SK-N-SH (cell line): Measurements from ENCODE around the gene AP3D1. TPM values are rescaled to one million over a fixed set of nuclear protein-coding genes. Genes with fewer than 3 reads are reported as not detected.

Experiments used
- CTCF ChIA-PET: fragments of 300-600, 350-600 bp; formaldehyde crosslinking; extraction: SDS; loops from one replicate; lab custom pipeline; 2021; lab: Yijun Ruan, JAX
- POLR2A ChIA-PET: fragments of 350-600 bp; sonication (Branson Sonifier 250); formaldehyde crosslinking; extraction: SDS; loops from one replicate; lab custom pipeline; 2020; ENCODE audit warnings: antibody characterized with exemption, inconsistent platforms; lab: Yijun Ruan, JAX
- DNase-seq: peaks from one replicate; pipeline ENCODE4 v3.0.0; 2012
- H2AFZ ChIP-seq: fragments of 200-600 bp; sonication (generic); 2 replicates; pipeline ENCODE4 v1.8.1; 2016; ENCODE audit warnings: antibody characterized with exemption, mild to moderate bottlenecking, low read depth
- H3F3A ChIP-seq: fragments of 200-600 bp; sonication (generic); replicated peaks from 2 replicates; pipeline ENCODE3; 2016; ENCODE audit warnings: antibody characterized with exemption, mild to moderate bottlenecking; ENCODE audit not compliant: insufficient read depth
- H3K27ac ChIP-seq, 2 experiments: fragments of 200-500 bp in 1 of 2; fragments of 200-600 bp in 1 of 2; sonication (Bioruptor generic) in 1 of 2; sonication (generic), shearing (Covaris generic) in 1 of 2; 2 replicates each; pipeline versions ENCODE4 v1.5.1 to v1.6.1; 2014 to 2016; ENCODE audit warnings: low read depth in 2 of 2, inconsistent platforms in 1 of 2, low read length in 1 of 2, mild to moderate bottlenecking in 1 of 2, mixed read lengths in 1 of 2
- H3K27me3 ChIP-seq: fragments of 200-600 bp; sonication (generic), shearing (Covaris generic); 2 replicates; pipeline ENCODE4 v1.6.1; 2016; ENCODE audit warnings: mixed run types; ENCODE audit not compliant: insufficient read depth
- H3K36me3 ChIP-seq, 2 experiments: fragments of 200-500 bp in 1 of 2; fragments of 200-600 bp in 1 of 2; sonication (Bioruptor generic) in 1 of 2; sonication (generic) in 1 of 2; replicated peaks in 1 of 2; 2 replicates each; pipeline versions ENCODE3 to v1.5.1; 2014 to 2016; ENCODE audit warnings: low read length in 1 of 2, mild to moderate bottlenecking in 1 of 2; ENCODE audit not compliant: insufficient read depth in 2 of 2, control insufficient read depth in 1 of 2
- H3K4me1 ChIP-seq, 2 experiments: fragments of 200-500 bp in 1 of 2; fragments of 200-600 bp in 1 of 2; sonication (Bioruptor generic) in 1 of 2; sonication (generic), shearing (Covaris generic) in 1 of 2; 2 replicates each; pipeline versions ENCODE4 v1.5.1 to v1.6.1; 2014 to 2016; ENCODE audit warnings: low read depth in 1 of 2, low read length in 1 of 2, mixed run types in 1 of 2; ENCODE audit not compliant: insufficient read depth in 2 of 2, control insufficient read depth in 1 of 2
- H3K4me2 ChIP-seq: fragments of 200-600 bp; sonication (generic), shearing (Covaris generic); 2 replicates; pipeline ENCODE4 v1.6.1; 2017; ENCODE audit warnings: mixed run types
- H3K4me3 ChIP-seq, 2 experiments: fragments of 200-500 bp in 1 of 2; fragments of 200-600 bp in 1 of 2; sonication (Bioruptor generic) in 1 of 2; sonication (generic), shearing (Covaris generic) in 1 of 2; 2 replicates each; pipeline versions ENCODE4 v1.5.1 to v1.8.1; 2014 to 2016; ENCODE audit warnings: low read depth in 2 of 2, inconsistent platforms in 1 of 2, low read length in 1 of 2, mild to moderate bottlenecking in 1 of 2, mixed read lengths in 1 of 2, moderate library complexity in 1 of 2
- H3K79me2 ChIP-seq: fragments of 200-600 bp; sonication (generic); 2 replicates; pipeline ENCODE4 v1.8.1; 2017; ENCODE audit warnings: mild to moderate bottlenecking; ENCODE audit not compliant: insufficient read depth
- H3K9ac ChIP-seq: fragments of 200-600 bp; sonication (generic); 2 replicates; pipeline ENCODE4 v1.6.1; 2017; ENCODE audit warnings: mixed run types
- H3K9me2 ChIP-seq: fragments of 200-600 bp; sonication (generic); 2 replicates; pipeline ENCODE4 v1.6.1; 2017; ENCODE audit warnings: mixed run types
- H3K9me3 ChIP-seq: fragments of 200-600 bp; sonication (generic); 2 replicates; pipeline ENCODE4 v1.6.1; 2017; ENCODE audit warnings: mixed run types, mild to moderate bottlenecking, moderate library complexity
- H4K20me1 ChIP-seq: fragments of 200-600 bp; sonication (generic); 2 replicates; pipeline ENCODE4 v1.6.1; 2017; ENCODE audit warnings: mild to moderate bottlenecking, mixed run types; ENCODE audit not compliant: insufficient read depth
- CHD2 ChIP-seq: fragments of 150-350 bp; IDR thresholded peaks from 2 replicates; pipeline ENCODE4 v1.6.1; 2018; ENCODE audit warnings: low read length; ENCODE audit not compliant: partially characterized antibody
- EP300 ChIP-seq, 2 experiments: IDR thresholded peaks; 2 replicates each; pipeline versions ENCODE4 v1.4.0 to v1.6.1; 2012; ENCODE audit warnings: borderline replicate concordance in 1 of 2, low read depth in 1 of 2, low read length in 1 of 2
- FOXJ3 ChIP-seq: sonication (generic); formaldehyde crosslinking; IDR thresholded peaks from 2 replicates; pipeline ENCODE4 v1.5.1; 2020; ENCODE audit warnings: mild to moderate bottlenecking, missing genetic modification reagents
- GABPA ChIP-seq: IDR thresholded peaks from 2 replicates; pipeline ENCODE4 v1.4.0; 2012; ENCODE audit warnings: low read depth, mild to moderate bottlenecking
- MAX ChIP-seq: IDR thresholded peaks from 2 replicates; pipeline ENCODE4 v1.4.0; 2012; ENCODE audit warnings: low read depth
- MEF2A ChIP-seq: IDR thresholded peaks from 2 replicates; pipeline ENCODE4 v1.4.0; 2012; ENCODE audit warnings: low read depth, borderline replicate concordance
- POLR2AphosphoS5 ChIP-seq: IDR thresholded peaks from 2 replicates; pipeline ENCODE4 v1.6.1; 2012; ENCODE audit warnings: low read depth, low read length
- RAD21 ChIP-seq: IDR thresholded peaks from 2 replicates; pipeline ENCODE4 v1.6.1; 2012; ENCODE audit warnings: mild to moderate bottlenecking, low read length
- REST ChIP-seq: IDR thresholded peaks from 2 replicates; pipeline ENCODE4 v1.6.1; 2012; ENCODE audit warnings: mild to moderate bottlenecking, low read depth, low read length, moderate library complexity
- RFX5 ChIP-seq: IDR thresholded peaks from 2 replicates; pipeline ENCODE4 v1.6.1; 2012; ENCODE audit warnings: mild to moderate bottlenecking, improper control_type of control experiment, low read length
- RXRA ChIP-seq: IDR thresholded peaks from 2 replicates; pipeline ENCODE4 v1.4.0; 2012; ENCODE audit warnings: low read depth, mild to moderate bottlenecking, borderline replicate concordance
- TAF1 ChIP-seq: IDR thresholded peaks from 2 replicates; pipeline ENCODE4 v1.6.1; 2012; ENCODE audit warnings: low read depth, mild to moderate bottlenecking, low read length, moderate library complexity, borderline replicate concordance
- TCF12 ChIP-seq: IDR thresholded peaks from 2 replicates; pipeline ENCODE4 v1.4.0; 2012
- TEAD4 ChIP-seq: IDR thresholded peaks from 2 replicates; pipeline ENCODE4 v1.4.0; 2012; ENCODE audit warnings: mild to moderate bottlenecking, borderline replicate concordance; ENCODE audit not compliant: insufficient read depth
- USF1 ChIP-seq: IDR thresholded peaks from 2 replicates; pipeline ENCODE4 v1.4.0; 2012; ENCODE audit warnings: low read depth, borderline replicate concordance
- YY1 ChIP-seq: IDR thresholded peaks from 2 replicates; pipeline ENCODE4 v1.4.0; 2012; ENCODE audit warnings: low read depth, mild to moderate bottlenecking
- ZBTB33 ChIP-seq: IDR thresholded peaks from 2 replicates; pipeline ENCODE4 v1.4.0; 2012; ENCODE audit warnings: low read depth, borderline replicate concordance
- WGBS: methylation state at CpG from one replicate; pipeline ENCODE4 v1.1.6; 2017; ENCODE audit warnings: low lambda C conversion rate; 5-methylcytosine and 5-hydroxymethylcytosine counted together
- polyA plus RNA-seq, 3 experiments: library from polyadenylated mRNA; depleted of rRNA; stranded (reverse); fragments of >200 nt; gene quantifications; 2 replicates each; pipeline ENCODE4 v1.2.3, GENCODE V29; 2012

AP3D1 gene
- polyA plus RNA-seq, 1 of the 3 experiments (the other 2 are of a cell fraction): 127 TPM

DNA sequence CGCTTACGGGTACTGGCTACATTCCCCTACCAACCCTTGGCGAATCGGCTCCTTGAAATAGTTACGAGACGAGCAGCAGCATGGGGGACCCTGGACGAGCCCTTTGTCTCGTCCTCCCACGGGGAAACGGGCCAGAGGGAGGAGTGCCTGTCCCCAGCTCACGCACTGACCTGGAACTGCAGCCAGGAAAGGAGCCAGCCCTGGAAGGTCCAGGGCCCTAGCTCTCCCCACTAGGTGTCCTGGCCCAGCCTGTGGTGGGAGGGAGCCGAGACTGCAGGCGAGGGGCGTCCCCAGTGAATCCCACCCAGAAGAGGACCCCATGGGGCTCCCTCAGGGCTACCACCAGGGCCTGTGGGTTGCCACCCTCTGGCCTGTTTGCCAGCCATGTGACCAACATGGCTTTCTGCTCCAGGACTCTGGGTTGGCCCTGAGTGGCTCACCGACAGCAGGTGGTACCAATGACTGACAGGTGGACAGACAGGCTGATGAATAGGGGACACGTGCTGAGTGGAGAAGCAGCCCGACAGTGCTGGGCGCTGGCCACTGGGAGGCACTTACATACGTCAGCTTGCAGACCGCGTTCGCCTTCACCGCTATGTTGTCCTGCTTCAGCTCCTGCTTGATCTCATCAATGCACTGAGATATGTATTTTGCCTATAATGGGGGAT lies 13.2 kb downstream of the AP3D1 start (continued):
- no peak for TF ChIP-seq EP300 (IDR thresholded peaks at IDR 0.05; ENCODE audit: borderline replicate concordance in 1 of 2, low read depth in 1 of 2, low read length in 1 of 2)
- no peak for TF ChIP-seq GABPA

DNA sequence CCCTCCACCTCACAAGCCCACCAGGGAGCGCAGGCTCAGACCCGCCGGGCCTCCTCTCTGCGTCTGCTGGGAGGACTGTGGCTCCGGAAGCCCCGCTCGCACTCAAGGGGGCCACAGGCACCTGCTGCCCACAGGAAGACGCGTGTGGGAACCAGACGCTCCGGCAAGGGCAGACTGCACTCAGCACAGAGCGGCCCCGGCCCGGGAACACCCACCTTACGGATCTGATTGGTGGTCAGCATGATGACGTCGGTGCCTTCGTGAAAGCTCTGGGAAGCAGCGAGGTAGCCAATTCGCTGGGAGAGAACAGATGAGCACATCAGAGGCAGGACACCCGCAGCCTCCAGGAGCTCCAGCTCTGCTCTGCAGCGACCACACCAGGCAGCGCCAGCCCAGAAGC lies 14.6 kb downstream of the AP3D1 start:
- Histone ChIP-seq H3K27ac (no peak overlapping the region), H3K9me3 (no peaks in the 10 kb centered on the region), H3K9ac (no peak overlapping the region), H3K4me1 (no peaks in the 10 kb centered on the region), H3K4me3 (no peak overlapping the region), H3K27me3 (no peaks in the 10 kb centered on the region), H3F3A (no peaks in the 10 kb centered on the region), H4K20me1 (peaks cover 66% of the 10 kb centered on the region), H3K79me2 (peaks cover 93% of the 10 kb centered on the region), H2AFZ (no peak overlapping the region), H3K9me2 (no peaks in the 10 kb centered on the region), H3K4me2 (no peak overlapping the region), H3K36me3 (peaks cover 18 to 37% of the 10 kb centered on the region in 2 experiments)
- TF ChIP-seq RAD21: no peak
- no peak for TF ChIP-seq TCF12
- TF ChIP-seq POLR2AphosphoS5: no peak
- no peak for TF ChIP-seq FOXJ3 (CRISPR knock-in tag)
- TF ChIP-seq GABPA: no peak
- TF ChIP-seq TAF1: no peak
- TF ChIP-seq YY1: no peak
- TF ChIP-seq USF1: no peak
- no peak for TF ChIP-seq CHD2
- TF ChIP-seq REST: no peak
- no peak for TF ChIP-seq RFX5
- TF ChIP-seq MAX: no peak
- TF ChIP-seq MEF2A: no peak
- no peak for TF ChIP-seq ZBTB33
- TF ChIP-seq RXRA: no peak
- no peak for TF ChIP-seq TEAD4
- ChIA-PET POLR2A (no interaction called here), CTCF (no interaction called here)
- DNase-seq: no peak
- WGBS: 97% methylated on average over 21 of the region's 23 CpGs
